Hematopoietic multipotent progenitor cell treated with erythropoietin and hydrocortisone succinate and interleukin-3 and kit ligand, for 8 days (in vitro differentiated cells): ENCODE data around the gene ZDHHC11.
"Not testable (repeated sequence)": the region's sequence is repeated elsewhere in the genome, so short reads cannot be mapped to it uniquely, and the experiment has no call there.

ENCODE experiments used
- DNase-seq: peaks from one replicate; pipeline ENCODE4 v3.0.0-alpha.2; 2015

The ZDHHC11 gene

DNA sequence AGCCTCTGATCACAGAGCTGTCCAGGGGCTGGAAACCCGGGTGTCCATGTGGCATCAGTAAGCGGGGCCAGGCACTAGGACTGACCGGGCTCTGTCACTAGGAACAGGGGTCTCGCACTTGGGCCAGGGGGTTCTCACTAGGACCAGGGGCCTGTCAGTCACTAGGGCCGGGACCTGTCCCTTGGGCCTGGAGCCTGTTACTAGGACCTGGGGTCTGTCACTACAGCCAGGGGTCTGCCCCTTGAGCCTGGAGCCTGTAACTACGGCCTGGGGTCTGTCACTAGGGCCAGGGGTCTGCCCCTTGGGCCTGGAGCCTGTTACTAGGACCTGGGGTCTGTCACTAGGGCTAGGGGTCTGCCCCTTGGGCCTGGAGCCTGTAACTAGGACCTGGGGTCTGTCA is 76.5 kb downstream of the ZDHHC11 start:
- not testable (repeated sequence) for DNase-seq

DNA sequence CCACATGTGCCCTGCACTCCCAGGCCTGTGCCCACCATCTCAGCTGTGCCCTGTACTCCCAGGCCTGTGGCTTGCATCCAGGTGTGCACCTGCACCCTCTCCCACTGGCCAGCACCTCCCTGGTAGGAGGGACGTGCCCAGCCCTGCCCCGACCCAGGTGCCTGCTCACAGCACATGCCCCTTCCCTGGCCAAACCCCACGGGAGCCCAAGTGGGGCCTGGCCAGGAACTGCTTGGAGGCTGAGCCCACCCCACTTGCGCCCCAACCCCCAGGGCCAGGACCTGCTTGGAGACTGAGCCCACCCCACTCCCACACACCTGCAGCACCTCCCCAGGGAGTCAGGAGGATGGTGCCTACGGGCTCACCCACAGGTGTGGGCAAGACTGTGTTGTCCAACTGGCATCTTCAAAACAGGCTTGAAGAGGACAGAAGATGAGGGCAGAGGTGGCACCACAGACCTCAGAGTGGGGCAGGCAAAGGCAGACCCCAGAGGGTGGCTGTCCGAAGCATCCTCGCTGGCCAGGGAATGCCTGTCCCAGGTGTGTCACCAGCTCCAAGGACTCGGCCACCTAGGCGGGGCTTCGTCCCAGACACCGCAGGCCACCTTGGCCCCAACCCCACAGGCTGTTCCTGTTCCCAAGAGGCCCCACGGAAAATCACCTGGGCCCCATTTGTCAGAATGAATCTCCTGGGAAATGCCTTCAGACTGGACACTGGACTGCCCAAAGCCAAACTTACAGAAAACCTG is 77.1 kb downstream of the ZDHHC11 start:
- DNase-seq = no peak

DNA sequence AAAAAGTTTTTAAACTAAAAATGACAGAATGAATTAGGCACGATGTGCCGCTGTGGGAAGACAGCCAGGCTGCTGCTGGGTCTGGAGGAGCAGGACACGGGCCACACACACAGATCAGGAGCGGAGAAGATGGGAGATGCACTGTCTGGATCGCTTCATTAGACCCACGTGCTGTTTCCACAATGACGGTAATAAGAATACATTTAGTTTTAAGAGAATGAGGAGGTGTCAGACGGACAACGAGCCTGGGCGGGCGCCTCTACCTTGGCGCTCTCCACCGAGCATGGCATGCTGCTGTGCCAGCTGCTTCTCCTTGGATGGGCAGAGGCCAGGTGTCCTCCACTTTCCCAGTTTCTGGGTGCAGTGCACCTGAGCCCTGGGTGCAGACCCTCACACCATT is 77.9 kb downstream of the ZDHHC11 start:
- DNase-seq = not testable (repeated sequence)

DNA sequence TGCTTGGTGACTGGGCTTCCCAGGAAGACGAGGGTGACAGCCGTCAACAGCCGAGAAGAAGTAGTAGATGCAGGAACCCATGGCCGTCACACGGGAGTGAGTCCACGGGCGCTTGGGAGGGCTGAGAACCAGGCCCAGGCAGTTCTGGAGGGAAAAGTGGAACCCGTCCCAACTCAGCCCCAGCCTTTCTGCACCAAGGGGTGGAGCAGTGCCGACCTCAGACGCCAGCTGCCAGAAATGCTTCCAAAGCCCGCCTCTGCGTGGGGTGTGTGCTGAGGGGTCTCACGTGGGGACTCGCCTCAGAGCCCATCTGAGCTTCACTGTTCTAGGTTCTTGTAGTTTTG is 78.3 kb downstream of the ZDHHC11 start:
- DNase-seq = not testable (repeated sequence)

DNA sequence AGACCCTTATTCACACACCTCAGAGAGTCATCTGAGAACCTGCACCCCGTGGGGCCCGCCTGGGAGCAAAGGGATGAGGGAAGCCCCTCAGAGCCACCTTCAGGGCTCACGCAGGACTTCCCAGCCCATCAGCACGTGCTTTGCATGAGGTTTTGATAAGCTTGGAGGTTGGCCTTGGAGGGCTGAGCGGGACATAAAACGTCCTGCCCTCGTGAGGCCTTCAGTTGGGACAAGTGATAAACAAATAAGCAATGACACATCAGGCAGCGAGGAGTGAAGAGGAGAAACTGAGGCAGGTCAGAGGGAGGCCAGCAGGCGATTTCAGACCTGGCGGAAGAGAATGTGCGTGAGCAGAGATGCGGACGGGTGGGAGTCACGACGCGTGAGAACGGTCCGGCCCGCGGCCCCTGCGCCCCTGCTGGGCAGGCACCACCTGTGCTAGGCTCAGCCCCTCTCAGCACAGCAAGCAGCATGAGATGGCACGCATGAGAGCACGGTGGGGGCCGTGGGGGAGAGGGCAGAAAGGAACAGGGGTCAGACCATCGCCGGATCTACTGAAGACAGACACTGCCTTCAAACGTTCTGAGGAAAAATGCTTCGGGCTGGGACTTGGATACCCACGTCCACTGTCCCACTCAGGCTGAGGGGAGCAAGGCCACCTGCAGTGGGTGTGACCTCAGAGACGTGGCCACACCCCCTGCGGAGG is 78.8 kb downstream of the ZDHHC11 start:
- DNase-seq = not testable (repeated sequence)

DNA sequence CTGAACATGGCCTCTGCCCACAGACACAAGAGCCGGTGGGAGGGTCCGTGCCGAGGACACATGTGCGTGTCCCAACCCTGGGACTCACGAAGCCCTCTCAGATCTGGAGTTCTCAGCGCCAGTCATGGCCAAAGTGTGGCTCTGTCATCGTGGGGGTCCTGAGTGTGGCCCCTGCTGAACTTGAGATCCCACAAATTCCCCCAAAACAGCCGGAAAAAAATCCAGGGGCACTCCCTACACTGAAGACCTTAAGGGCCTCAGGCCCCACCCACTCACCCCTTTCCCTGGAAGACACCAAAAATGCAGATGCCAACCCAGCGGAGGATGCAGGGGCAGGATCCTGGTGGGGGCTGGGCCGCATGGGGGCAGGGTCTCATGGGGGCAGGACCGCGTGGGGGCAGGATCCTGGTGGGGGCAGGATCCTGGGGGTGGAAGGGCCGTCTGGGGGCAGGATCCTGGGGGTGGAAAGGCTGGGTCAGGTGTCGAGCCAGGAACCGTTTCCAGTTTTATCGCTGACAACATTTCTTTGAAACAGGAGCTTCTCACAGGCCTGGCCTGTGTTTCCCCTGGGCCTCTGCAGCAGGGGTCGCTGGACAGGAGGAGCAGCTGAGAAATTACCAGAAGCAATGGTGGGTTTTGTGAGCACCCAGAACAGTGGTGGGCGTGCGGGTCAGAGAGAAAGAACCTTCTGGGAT is 79.6 kb downstream of the ZDHHC11 start:
- DNase-seq = not testable (repeated sequence)

DNA sequence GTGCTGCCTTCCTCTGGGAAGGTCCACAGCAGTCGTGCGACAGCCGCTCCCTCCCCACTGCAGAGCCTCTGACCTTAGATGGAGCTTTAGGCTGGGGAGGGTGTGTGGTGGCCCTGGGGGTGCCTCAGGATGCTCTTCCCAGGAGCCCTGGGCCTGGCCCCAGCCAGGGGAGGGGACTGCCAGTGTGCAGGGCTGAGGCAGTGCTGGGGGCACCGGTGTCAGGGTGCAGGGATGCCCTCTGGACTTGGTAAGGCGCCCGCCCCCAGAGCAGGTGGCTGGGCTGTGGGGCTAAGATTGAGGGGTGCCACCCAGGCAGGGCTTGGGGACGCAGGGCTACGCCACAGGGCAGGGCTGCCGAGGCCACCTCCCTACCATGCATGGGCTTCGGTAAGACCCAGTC is 80.2 kb downstream of the ZDHHC11 start:
- DNase-seq = not testable (repeated sequence)

DNA sequence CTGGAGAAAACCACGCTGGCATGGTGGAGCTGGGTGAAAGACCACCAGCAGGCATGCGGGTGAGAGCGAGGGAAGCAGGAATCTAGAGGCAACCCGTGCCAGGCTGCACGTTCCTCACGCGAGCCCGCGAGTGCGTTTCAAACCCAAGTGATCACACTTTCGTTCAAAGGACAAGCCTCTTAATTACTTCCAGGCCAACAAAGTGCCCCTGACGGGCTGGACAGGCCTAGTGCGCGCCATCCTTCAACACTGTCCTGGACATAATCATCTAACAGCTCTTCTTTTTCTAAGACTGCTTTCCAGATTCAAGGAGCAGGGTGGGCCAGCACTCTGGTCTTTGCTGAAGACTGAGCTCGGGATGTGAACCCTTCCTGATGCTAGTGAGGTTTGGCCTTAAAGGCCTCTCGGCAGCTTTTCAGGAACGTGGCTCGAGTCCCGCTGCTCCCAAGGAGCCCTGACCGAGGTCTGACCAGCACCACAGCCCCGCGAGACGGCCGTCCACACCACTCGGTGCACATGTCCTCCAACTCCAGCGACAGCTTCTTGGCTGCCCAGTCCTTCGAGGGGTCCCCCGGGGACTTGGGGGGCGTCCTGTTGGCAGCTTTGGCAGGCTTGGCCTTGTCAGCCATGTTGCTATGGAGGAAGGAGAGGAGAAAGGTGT is 81.2 kb downstream of the ZDHHC11 start:
- not testable (repeated sequence) for DNase-seq

DNA sequence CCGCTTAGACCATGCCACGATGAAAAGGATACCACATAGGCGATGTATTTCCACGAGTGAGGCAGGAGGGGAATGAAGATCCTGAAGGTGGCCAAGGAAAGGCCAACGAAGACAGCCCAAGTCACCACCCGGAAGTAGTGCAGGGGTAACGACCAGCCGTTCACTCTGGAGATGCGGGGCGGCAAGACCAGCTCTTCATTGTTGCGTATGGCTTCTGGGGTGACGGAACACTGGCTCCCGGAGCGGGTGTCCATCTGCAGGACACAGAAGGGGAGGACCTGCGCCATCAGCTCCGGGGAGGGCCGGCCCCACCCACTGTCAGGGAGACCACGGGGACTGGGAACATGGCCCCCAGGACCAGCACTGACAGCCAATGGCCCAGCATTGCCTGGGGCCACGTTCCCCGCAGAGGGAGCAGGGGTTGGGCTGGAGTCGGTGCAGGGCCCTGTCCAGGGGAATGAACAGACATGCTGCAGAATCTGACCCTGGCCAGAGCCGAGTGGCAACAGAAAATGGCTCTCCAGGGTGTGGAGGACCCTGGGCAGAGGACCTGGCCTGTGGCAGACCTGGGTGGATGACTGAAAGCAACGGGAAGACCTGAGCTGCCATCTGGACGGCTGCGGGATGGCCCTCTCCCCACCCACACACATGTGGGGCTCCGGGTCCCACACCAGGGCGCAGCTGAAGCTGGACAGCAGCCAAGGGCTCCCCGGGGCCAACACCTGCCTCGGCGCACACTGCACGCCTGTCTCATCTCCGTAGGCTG is 83.9 kb downstream of the ZDHHC11 start:
- no peak for DNase-seq

DNA sequence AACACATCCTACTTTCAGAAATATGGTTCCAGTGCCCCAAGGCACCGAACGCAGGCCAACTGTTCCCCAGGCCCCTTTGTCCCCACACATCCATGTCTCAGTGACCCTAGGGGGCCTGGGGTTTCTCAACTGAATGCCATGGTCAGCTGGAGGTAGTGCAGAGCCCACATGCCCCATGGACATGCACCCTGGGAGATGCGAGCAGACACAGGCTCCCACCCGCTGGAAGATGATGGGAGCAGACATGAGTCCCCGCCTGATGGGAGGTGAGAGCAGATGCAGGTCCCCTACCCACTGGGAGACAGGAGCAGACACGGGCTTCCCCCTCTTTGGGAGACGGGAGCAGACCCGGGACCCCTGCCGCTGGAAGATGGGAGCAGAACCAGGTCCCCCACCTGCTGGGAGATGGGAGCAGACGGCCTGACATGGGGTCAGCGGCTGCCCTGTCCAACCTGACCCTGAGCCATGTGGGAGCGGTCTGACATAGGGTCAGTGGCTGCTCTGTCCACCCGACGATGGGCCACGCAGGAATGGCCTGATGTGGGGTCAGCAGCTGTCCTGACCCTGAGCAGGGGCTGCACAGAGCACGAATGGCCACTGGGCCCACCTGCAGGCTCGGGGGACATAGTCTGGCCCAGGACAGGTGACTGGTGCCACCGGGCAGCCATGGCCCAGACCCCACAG is 84.7 kb downstream of the ZDHHC11 start:
- DNase-seq = no peak

DNA sequence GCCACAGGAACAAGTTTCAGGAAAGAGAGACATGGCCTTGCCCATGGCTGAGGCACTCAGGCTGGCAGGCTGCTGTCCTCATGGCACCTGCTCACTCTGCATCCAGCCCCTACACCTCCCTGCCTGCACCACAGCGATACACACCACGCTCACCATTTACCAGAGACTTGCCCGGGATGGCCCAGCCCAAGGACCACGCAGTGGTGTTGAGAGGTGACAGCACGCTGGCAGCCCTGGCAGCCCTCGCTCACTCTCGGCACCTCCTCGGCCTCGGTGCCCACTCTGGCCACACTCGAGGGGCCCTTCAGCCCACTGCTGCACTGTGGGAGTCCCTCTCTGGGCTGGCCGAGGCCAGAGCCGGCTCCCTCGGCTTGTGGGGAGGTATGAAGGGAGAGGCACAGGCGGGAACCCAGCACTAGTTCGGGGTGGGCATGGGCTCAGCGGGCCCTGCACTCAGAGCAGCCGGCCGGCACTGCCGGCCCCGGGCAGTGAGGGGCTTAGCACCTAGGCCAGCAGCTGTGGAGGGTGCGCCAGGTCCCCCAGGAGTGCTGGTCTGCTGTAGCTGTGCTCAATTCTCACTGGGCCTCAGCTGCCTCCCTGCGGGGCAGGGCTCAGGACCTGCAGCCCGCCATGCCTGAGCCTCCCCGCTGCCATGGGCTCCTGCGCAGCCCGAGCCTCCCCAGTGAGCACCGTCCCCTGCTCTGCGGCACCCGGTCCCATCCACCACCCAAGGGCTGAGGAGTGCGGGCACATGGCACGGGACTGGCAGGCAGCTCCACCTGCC is 86.6 kb downstream of the ZDHHC11 start:
- DNase-seq = no peak

DNA sequence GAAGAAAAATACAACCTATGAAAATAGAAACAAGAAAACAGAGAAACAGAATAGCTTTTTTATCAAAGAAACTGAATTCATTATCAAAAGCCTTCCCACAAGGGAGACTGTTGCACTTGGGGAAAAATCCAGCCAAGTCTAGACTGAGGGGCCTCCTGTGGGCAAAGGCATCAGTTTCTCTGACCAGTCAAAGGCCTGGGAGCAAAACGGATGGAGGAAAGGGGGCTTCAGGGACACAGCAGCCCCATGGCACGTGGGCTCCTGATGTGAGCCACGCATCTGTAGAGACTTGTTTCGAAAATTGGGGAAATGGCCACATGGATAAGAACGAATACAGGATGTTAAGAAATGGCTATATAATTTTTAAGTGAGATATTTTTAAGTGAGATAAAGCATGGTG is 87.4 kb downstream of the ZDHHC11 start:
- no peak for DNase-seq

DNA sequence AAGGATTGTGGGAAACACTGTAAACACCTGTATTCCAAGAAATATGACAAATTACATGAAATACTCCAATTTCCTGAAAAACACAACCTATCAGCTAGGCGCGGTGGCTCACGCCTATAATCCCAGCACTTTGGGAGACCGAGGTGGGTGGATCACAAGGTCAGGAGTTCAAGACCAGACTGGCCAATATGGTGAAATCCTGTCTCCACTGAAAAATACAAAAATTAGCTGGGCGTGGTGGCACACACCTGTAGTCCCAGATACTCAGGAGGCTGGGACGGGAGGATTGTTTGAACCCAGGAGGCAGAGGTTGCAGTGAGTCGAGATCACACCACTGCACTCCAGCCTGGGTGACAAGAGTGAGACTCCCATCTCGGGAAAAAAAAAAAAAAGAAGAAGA is 87.8 kb downstream of the ZDHHC11 start:
- DNase-seq = not testable (repeated sequence)

DNA sequence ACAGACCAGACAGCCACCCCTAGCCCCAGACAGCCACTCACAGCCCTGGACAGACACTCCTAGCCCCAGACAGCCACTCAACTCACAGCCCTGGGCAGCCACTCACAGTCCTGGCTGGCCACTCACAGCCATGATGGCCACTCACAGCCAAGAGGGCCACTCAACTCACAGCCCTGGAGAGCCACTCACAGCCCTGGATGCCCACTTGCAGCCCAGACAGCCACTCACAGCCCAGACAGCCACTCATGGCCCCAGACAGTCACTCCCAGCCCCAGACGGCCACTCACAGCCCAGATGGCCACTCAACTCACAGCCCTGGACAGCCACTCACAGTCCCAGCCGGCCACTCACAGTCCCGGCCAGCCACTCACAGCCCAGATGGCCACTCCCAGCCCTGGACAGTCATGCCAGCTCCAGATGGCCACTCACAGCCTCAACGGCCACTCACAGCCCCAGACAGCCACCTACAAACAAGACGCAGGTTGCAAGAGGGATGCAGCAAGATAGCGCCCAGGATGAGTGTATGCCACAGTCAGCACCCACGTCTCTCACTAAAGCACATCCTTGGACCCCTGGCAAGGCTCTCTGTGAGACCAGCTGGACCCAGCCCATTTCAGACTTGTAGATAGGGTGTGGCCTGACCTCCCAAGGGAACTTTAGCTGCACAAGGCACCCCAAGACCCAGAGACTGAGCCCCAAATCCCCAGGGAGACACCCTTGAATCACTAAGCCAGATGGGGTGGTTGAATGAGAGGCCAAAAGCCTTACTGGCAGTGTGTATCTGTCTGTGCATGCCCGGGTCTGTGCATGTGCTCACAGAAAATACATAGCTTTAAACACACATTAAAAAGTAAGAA is 88.7 kb downstream of the ZDHHC11 start:
- DNase-seq = no peak

DNA sequence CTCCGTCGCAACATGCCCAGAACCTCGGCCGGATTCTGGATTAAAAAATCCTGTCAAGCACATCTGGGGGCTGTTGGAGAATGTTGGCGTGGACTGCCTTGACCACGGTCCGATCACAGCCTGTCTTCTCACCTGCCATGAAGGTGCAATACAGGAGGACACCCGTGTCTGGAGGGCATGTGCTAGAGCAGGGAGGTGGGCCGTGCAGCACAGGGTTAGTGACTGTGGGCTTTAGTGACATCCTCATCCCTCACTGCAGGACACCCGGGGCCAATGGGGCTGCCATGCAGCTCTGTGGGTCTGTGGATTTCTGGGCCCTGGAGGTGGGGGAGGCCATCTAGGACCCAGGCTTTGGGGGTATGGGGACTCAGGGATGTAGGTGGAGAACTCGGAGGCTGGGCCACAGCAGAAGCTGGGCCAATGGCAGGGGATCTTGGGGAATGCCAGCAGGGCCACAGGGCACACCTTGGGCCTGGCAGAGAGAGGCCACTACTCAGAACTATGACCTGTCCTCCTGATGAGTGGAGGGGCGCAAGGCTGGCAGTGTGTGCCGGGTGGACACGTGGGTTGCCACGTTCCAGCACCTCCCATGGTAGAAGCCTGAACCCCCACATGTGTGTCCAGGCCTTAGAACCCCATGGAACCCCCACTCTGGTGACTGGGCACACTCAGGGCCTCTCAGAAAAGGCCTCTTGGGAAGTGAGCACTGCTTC is 89.6 kb downstream of the ZDHHC11 start:
- DNase-seq = no peak

DNA sequence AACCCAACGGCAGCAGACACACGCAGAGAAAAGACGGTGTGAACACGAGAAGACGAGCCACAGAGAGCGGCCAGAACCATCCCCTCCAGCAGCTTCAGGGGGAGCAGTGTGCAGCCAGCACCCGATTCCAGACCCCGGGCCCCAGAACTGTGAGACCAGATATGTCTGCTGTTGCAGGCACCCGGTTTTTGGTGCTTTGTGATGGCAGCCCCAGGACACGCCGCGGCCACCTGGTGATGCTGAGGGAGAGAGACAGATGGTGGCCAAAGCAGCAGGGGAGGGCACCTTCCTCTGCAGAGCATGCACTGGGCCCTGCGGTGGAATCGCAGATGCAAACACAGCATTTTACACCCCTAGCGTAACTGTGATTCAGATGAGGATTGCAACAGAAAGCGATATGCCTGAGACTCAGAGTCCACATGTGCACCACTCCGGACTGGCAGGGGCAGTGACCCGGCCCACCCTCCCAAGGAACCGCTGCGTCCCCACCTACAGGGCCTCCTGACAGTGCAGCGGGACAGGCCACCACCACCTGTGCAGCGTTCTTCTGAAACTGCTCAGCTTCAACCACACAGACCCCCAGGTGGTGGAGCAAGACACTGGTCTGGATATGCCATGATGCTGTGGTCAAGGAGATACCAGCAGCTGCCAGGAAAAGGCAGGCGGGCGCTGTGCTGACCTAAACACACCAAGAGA is 90.3 kb downstream of the ZDHHC11 start:
- DNase-seq = no peak

DNA sequence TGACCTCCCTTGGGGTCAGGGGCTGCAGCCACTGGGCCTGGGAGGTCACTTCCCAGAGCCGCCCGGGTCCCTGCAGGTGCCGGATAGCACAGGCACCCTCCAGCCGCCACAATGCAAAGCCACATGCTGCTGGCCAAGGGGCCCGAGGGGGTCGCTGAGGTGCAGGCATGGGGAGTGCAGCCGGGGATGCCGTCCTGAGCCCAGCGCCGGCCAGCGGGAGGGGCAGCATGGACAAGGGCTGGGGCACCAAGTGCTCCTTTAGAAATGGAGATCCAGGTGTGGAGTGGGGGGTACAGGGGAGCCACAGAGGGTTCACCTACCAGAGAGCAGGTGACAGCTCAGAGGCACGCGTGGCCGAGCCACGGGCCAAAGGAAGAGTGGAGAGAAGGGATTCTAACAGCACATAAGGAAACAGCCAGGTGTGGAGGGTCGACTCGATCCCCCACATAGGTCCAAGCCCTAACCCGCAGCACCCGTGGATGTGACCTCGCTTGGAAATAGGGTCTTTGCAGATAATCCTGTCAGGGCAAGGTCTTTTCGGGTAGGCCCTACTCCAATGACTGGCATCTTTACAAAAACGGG is 90.9 kb downstream of the ZDHHC11 start:
- DNase-seq = no peak

DNA sequence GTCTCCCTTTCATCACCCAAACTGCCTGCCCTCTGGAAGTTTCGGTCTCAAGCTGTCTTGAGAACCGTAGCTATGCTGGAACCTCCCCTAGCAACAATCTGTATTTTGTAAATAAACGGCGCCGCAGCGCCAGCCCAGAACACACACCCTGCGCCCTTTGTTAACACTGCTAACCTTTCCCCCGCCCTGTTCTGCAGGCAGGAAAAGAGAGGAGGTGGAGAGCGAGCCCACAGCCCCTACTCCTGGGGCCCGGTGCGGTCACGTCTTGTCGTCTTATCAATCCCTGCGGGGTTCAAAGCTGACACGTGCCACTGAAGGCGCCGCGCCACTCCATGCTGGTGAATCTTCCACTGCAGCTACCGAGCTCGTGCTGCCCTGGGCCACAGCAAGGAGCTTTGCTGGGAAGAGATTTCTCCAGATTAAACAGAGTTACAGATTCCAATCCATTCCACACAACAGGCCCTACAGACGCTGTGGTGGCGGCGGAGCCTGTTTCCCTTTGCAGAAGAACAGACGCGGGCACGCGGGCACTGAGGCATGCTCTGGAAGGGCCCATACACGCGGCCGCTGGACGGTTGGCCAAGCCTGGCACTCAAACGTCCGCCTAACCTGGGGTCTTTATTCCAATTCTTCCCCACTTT is 91.6 kb downstream of the ZDHHC11 start:
- DNase-seq = no peak
